ENCODE results near the gene MUCL1. TPM values are rescaled to one million over a fixed set of nuclear protein-coding genes. Genes with fewer than 3 reads are reported as not detected.
"Not testable (repeated sequence)": the region's sequence is repeated elsewhere in the genome, so short reads cannot be mapped to it uniquely, and the experiment has no call there.

The MUCL1 gene
- total and polyA plus RNA-seq, 4 donors = not detected

DNA sequence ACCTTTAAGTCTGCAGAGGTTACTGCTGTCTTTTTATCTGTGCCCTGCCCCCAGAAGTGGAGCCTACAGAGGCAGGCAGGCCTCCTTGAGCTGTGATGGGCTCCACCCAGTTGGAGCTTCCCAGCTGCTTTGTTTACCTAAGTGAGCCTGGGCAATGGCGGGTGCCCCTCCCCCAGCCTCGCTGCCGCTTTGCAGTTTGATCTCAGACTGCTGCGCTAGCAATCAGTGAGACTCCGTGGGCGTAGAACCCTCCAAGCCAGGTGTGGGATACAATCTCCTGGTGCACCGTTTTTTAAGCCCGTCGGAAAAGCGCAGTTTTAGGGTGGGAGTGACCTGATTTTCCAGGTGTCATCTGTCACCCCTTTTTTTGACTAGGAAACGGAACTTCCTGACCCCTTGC, 34.1 kb downstream of the MUCL1 start:
- not testable (repeated sequence) for DNase-seq (ENCODE audit: low read depth in 4 of 6, low spot score in 6 of 6); H3K36me3 ChIP-seq (ENCODE audit: control insufficient read depth, insufficient read depth, low read length)
- WGBS (ENCODE audit: insufficient coverage) = 85% methylated on average over 9 of the region's 11 CpGs

DNA sequence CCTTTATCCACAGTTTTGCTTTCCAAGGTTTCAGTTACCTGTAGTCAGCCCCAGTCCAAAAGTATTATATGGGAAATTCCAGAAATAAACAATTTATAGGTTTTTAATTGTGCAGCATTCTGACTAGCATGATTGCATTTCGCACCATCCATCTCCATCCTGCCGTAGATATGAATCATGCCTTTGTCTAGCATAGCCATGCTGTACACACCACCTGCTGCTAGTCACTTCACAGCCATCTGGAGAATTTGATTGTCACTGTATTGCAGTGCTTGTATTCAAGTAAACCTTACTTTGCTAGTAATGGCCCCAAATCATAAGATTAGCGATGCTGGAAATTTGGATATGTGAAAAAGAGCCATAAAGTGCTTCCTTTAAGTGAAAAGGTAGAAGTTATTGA, 36.0 kb downstream of the MUCL1 start:
- no peaks in the 10 kb centered on the region for H3K27me3 ChIP-seq (ENCODE audit: control insufficient read depth, insufficient read depth, low read length)
- H3K9me3 ChIP-seq (ENCODE audit: control insufficient read depth, insufficient read depth, low read length) = no peaks in the 10 kb centered on the region
- no peak overlapping the region for H3K4me3 ChIP-seq (ENCODE audit: low read depth, low read length)
- WGBS (ENCODE audit: insufficient coverage) = no CpG with 5 or more reads among the region's 3 CpGs
- DNase-seq (ENCODE audit: low read depth in 4 of 6, low spot score in 6 of 6) = peak in 2 of 6 donors; percentile 35 to 46
- H3K4me1 ChIP-seq (ENCODE audit: control insufficient read depth, insufficient read depth, low read length) = no peaks in the 10 kb centered on the region
- H3K27ac ChIP-seq (ENCODE audit: low read depth, low read length) = no peak overlapping the region
- H3K36me3 ChIP-seq (ENCODE audit: control insufficient read depth, insufficient read depth, low read length) = no peaks in the 10 kb centered on the region

More for the DNA sequence above, 34.1 kb downstream of the MUCL1 start:
- H3K9me3 ChIP-seq (ENCODE audit: control insufficient read depth, insufficient read depth, low read length); H3K27ac ChIP-seq (ENCODE audit: low read depth, low read length); H3K4me3 ChIP-seq (ENCODE audit: low read depth, low read length); H3K4me1 ChIP-seq (ENCODE audit: control insufficient read depth, insufficient read depth, low read length); H3K27me3 ChIP-seq (ENCODE audit: control insufficient read depth, insufficient read depth, low read length): not testable (repeated sequence)

DNA sequence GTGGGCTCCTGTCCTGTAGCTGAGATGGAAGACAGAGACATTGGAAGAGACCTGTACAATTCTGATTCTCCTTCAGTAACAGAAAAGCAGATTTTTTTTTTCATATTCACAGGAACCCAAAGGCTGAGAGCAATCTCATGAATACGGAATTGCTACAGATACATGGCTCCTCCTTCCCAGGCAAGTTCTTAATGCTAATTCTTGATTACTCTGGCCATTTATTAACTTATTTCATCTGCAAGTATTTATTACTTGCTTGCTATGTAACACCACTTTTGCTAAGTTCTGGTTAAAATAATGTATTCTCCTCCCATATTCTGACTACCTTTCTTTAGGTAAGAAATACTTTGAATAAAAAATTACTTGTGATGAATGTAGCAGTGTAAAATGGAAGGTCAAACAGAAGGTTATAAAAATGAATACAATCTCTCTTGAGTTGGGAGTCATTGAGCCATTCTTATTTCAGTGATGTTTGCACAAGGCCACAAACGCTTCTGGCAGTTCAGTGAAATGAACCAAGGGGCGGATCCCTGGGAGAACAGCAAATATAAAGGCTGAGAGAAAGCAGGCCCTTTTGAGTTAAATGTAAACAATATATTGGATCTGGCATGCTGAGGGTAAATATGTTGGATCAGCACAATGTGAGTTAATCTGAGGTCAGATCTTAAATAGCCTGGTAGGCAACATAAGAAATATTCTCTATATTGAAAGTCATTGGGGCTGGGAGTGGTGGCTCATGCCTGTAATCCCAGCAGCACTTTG, 37.6 kb downstream of the MUCL1 start:
- no peaks in the 10 kb centered on the region for H3K27me3 ChIP-seq (ENCODE audit: control insufficient read depth, insufficient read depth, low read length)
- H3K4me1 ChIP-seq (ENCODE audit: control insufficient read depth, insufficient read depth, low read length) = no peaks in the 10 kb centered on the region
- no peak overlapping the region for H3K4me3 ChIP-seq (ENCODE audit: low read depth, low read length)
- 81% methylated on average over 3 of the region's 3 CpGs for whole genome bisulfite sequencing (ENCODE audit: insufficient coverage)
- no peak for DNase-seq (ENCODE audit: low read depth in 4 of 6, low spot score in 6 of 6)
- no peaks in the 10 kb centered on the region for H3K9me3 ChIP-seq (ENCODE audit: control insufficient read depth, insufficient read depth, low read length)
- H3K36me3 ChIP-seq (ENCODE audit: control insufficient read depth, insufficient read depth, low read length) = no peaks in the 10 kb centered on the region
- H3K27ac ChIP-seq (ENCODE audit: low read depth, low read length) = no peak overlapping the region

Other genes starting within 250 kb of the MUCL1 start
- not detected for gene LACRT, start 219.6 kb upstream of the MUCL1 start, total RNA-seq
- not detected for gene LACRT, start 219.6 kb upstream of the MUCL1 start, polyA plus RNA-seq (ENCODE audit: insufficient read length in 2 of 2)
- not detected for gene DCD, start 206.2 kb upstream of the MUCL1 start, total RNA-seq
- not detected for gene DCD, start 206.2 kb upstream of the MUCL1 start, polyA plus RNA-seq (ENCODE audit: insufficient read length in 2 of 2)
- gene TESPA1, start 130.2 kb downstream of the MUCL1 start, total RNA-seq = under 1 TPM; 0.44 to 0.69 TPM
- under 1 TPM; 0.08 to 0.27 TPM for gene TESPA1, start 130.2 kb downstream of the MUCL1 start, polyA plus RNA-seq (ENCODE audit: insufficient read length in 2 of 2)
- 1 to 10 TPM in 1 of 2 donors, under 1 TPM in 1; 0.50 to 1.3 TPM for gene NEUROD4, start 165.5 kb downstream of the MUCL1 start, total RNA-seq
- 1 to 10 TPM; 1.0 to 1.1 TPM for gene NEUROD4, start 165.5 kb downstream of the MUCL1 start, polyA plus RNA-seq (ENCODE audit: insufficient read length in 2 of 2)